Keratinocyte (primary cell): ENCODE results near the gene RBM19. TPM values are rescaled to one million over a fixed set of nuclear protein-coding genes. Genes with fewer than 3 reads are reported as not detected.

Experiments used
- DNase-seq: peaks from one replicate; pipeline ENCODE4 v3.0.0-alpha.2; 2011; ENCODE audit warnings: low read depth, missing footprints, low spot score
- FAIRE-seq: peaks from 2 replicates; lab custom pipeline; 2011; peaks lifted over from hg19 to GRCh38; lab: Jason Lieb, UNC
- H2AFZ ChIP-seq: 2 replicates; pipeline ENCODE4 v1.6.0; 2012; ENCODE audit warnings: low read length, control low read depth, inconsistent platforms; ENCODE audit not compliant: control insufficient read depth
- H3K27ac ChIP-seq: 2 replicates; pipeline ENCODE4 v1.5.1; 2011; ENCODE audit warnings: low read length; ENCODE audit not compliant: control insufficient read depth, insufficient read depth
- H3K27me3 ChIP-seq: 3 replicates; pipeline ENCODE4 v1.6.0; 2011; ENCODE audit warnings: low read length; ENCODE audit not compliant: control insufficient read depth, insufficient read depth; ENCODE audit errors: extremely low read depth
- H3K36me3 ChIP-seq, 2 experiments: 2 replicates in 1 of 2; 3 replicates in 1 of 2; pipeline ENCODE4 v1.5.1; 2011; ENCODE audit warnings: low read length in 2 of 2, mild to moderate bottlenecking in 1 of 2; ENCODE audit not compliant: control insufficient read depth in 2 of 2, insufficient read depth in 2 of 2; ENCODE audit errors: extremely low read depth in 1 of 2
- H3K4me1 ChIP-seq: 3 replicates; pipeline ENCODE4 v1.5.1; 2011; ENCODE audit warnings: low read length; ENCODE audit not compliant: control insufficient read depth, insufficient read depth; ENCODE audit errors: extremely low read depth
- H3K4me2 ChIP-seq: 3 replicates; pipeline ENCODE4 v1.6.0; 2011; ENCODE audit warnings: low read depth, low read length; ENCODE audit not compliant: control insufficient read depth, insufficient read depth; ENCODE audit errors: extremely low read depth
- H3K4me3 ChIP-seq, 3 experiments: fragments of 200-600 bp in 1 of 3; sonication (generic) in 1 of 3; 2 replicates in 2 of 3; 3 replicates in 1 of 3; pipeline ENCODE4 v1.5.1; 2011 to 2016; ENCODE audit warnings: low read length in 3 of 3, mild to moderate bottlenecking in 3 of 3, control low read depth in 2 of 3, inconsistent platforms in 1 of 3, low read depth in 1 of 3, mixed read lengths in 1 of 3, mixed run types in 1 of 3, moderate library complexity in 1 of 3; ENCODE audit not compliant: control insufficient read depth in 2 of 3, insufficient read depth in 2 of 3; ENCODE audit errors: extremely low read depth in 1 of 3
- H3K79me2 ChIP-seq: 2 replicates; pipeline ENCODE4 v1.6.0; 2012; ENCODE audit warnings: low read length; ENCODE audit not compliant: control insufficient read depth, insufficient read depth
- H3K9ac ChIP-seq: 3 replicates; pipeline ENCODE4 v1.6.0; 2011; ENCODE audit warnings: low read length; ENCODE audit not compliant: control insufficient read depth, insufficient read depth; ENCODE audit errors: extremely low read depth
- H3K9me1 ChIP-seq: 3 replicates; pipeline ENCODE4 v1.6.0; 2011; ENCODE audit warnings: low read length; ENCODE audit not compliant: control insufficient read depth, insufficient read depth; ENCODE audit errors: extremely low read depth
- H3K9me3 ChIP-seq: 2 replicates; pipeline ENCODE4 v1.5.1; 2012; ENCODE audit warnings: low read depth, low read length; ENCODE audit not compliant: control insufficient read depth
- H4K20me1 ChIP-seq: 3 replicates; pipeline ENCODE4 v1.6.0; 2011; ENCODE audit warnings: low read length; ENCODE audit not compliant: control insufficient read depth, insufficient read depth; ENCODE audit errors: extremely low read depth
- CTCF ChIP-seq, 3 experiments: IDR thresholded peaks in 1 of 3; conservative IDR thresholded peaks in 1 of 3; optimal IDR thresholded peaks in 1 of 3; 2 replicates in 2 of 3; 3 replicates in 1 of 3; pipeline versions ENCODE3 to v1.5.1; 2011; ENCODE audit warnings: low read length in 3 of 3, mild to moderate bottlenecking in 3 of 3, moderate library complexity in 2 of 3, control low read depth in 1 of 3, inconsistent platforms in 1 of 3; ENCODE audit not compliant: insufficient read depth in 2 of 3; ENCODE audit errors: extremely low read depth in 1 of 3
- EZH2 ChIP-seq: IDR thresholded peaks from one replicate; pipeline ENCODE4 v1.6.1; 2012; ENCODE audit warnings: inconsistent platforms, mild to moderate bottlenecking, low read length, moderate library complexity
- dilution Hi-C: fragments of 300-500 bp; cut with MboI; formaldehyde crosslinking; loops from one replicate; pipeline ENCODE4 v1.7.0; 2020; ENCODE audit warnings: low sequenced_read_pairs; ENCODE audit not compliant: extremely low pct_ligation_motif_present
- polyA plus RNA-seq, 5 experiments: library from polyadenylated mRNA; depleted of rRNA in 3 of 5; stranded (reverse) in 3 of 5; stranded (forward) in 1 of 5; unstranded in 1 of 5; fragments of >200 nt; gene quantifications; 1 replicate in 1 of 5; 2 replicates in 3 of 5; 3 replicates in 1 of 5; pipeline versions ENCODE4 v1.2.1 to v1.2.3, GENCODE V29; 2011 to 2012; ENCODE audit warnings: missing spikeins in 2 of 5, low read depth in 1 of 5, low replicate concordance in 1 of 5

The RBM19 gene
- polyA plus RNA-seq, 1 donor (not counting 4 experiments of a cell fraction or from before 2014, with no cell fraction given): 14.6 TPM

- no peak overlapping the region for H2AFZ ChIP-seq
- no peak for FAIRE-seq
- dilution Hi-C loops: no loop called here
Measured at GRCh38 chr12:113967368-113967767, 1.2 kb upstream of the RBM19 start.

GRCh38 chr12:113962733-113963132, 3.4 kb downstream of the RBM19 start:
- H3K79me2 ChIP-seq: peaks cover 30% of the 10 kb centered on the region
- no peaks in the 10 kb centered on the region for H3K27me3 ChIP-seq
- no peak for DNase-seq
- no peak overlapping the region for H3K9ac ChIP-seq
- no peak overlapping the region for H3K4me3 ChIP-seq
- H3K9me3 ChIP-seq: no peaks in the 10 kb centered on the region
- no peak overlapping the region for H3K27ac ChIP-seq
- FAIRE-seq: no peak
- H3K9me1 ChIP-seq: no peaks in the 10 kb centered on the region
- H2AFZ ChIP-seq: no peak overlapping the region
- dilution Hi-C loops: no loop called here
- H4K20me1 ChIP-seq: no peaks in the 10 kb centered on the region
- H3K36me3 ChIP-seq: peaks cover 23 to 30% of the 10 kb centered on the region in 2 experiments
- peaks cover 12% of the 10 kb centered on the region for H3K4me1 ChIP-seq
- no peak overlapping the region for H3K4me2 ChIP-seq
- no peak for TF ChIP-seq EZH2
- TF ChIP-seq CTCF (optimal IDR thresholded peaks at IDR 0.05 in 1 of 3, IDR thresholded peaks at IDR 0.05 in 1 of 3, conservative IDR thresholded peaks at IDR 0.05 in 1 of 3; ENCODE audit: extremely low read depth in 1 of 3, insufficient read depth in 2 of 3, low read length in 3 of 3): no peak

More at GRCh38 chr12:113967368-113967767, 1.2 kb upstream of the RBM19 start:
- H3K4me3 ChIP-seq: no peak overlapping the region
- peaks cover 30% of the 10 kb centered on the region for H3K79me2 ChIP-seq
- H3K4me2 ChIP-seq: no peak overlapping the region
- no peaks in the 10 kb centered on the region for H3K9me1 ChIP-seq
- H3K9me3 ChIP-seq: no peaks in the 10 kb centered on the region
- H3K27ac ChIP-seq: no peak overlapping the region
- peaks cover 0 to 5% of the 10 kb centered on the region in 2 experiments for H3K36me3 ChIP-seq
- H4K20me1 ChIP-seq: no peaks in the 10 kb centered on the region
- no peak overlapping the region for H3K9ac ChIP-seq
- no peak for DNase-seq
- no peaks in the 10 kb centered on the region for H3K27me3 ChIP-seq
- TF ChIP-seq EZH2 (no peak), CTCF (optimal IDR thresholded peaks at IDR 0.05 in 1 of 3, IDR thresholded peaks at IDR 0.05 in 1 of 3, conservative IDR thresholded peaks at IDR 0.05 in 1 of 3; ENCODE audit: extremely low read depth in 1 of 3, insufficient read depth in 2 of 3, low read length in 3 of 3) (no peak)
- H3K4me1 ChIP-seq: peaks cover 12% of the 10 kb centered on the region
